H1 (cell line): ENCODE results near the gene APBA3. TPM values are rescaled to one million over a fixed set of nuclear protein-coding genes. Genes with fewer than 3 reads are reported as not detected.

Experiments used
- BACH1 ChIP-seq: IDR thresholded peaks from 2 replicates; pipeline ENCODE4 v1.6.1; 2012; ENCODE audit warnings: low read length, improper control_type of control experiment
- KDM1A ChIP-seq: fragments of 200-600, 300-600 bp; sonication (generic); IDR thresholded peaks from 2 replicates; pipeline ENCODE4 v1.7.1; 2016; ENCODE audit warnings: mild to moderate bottlenecking, low read length, borderline replicate concordance
- POLR2AphosphoS5 ChIP-seq: IDR thresholded peaks from 2 replicates; pipeline ENCODE4 v1.6.1; 2011; ENCODE audit warnings: low read depth, low read length
- SIN3A ChIP-seq, 2 experiments: IDR thresholded peaks in 1 of 2; conservative IDR thresholded peaks in 1 of 2; 2 replicates each; pipeline ENCODE4 v1.6.1; 2011 to 2012; ENCODE audit warnings: low read length in 2 of 2, improper control_type of control experiment in 1 of 2, low read depth in 1 of 2, mild to moderate bottlenecking in 1 of 2
- polyA plus RNA-seq, 7 experiments: library from polyadenylated mRNA; depleted of rRNA in 3 of 7; stranded (reverse) in 5 of 7; unstranded in 2 of 7; fragments of >200 nt in 5 of 7; fragments of 200-250 nt in 2 of 7; gene quantifications; 1 replicate in 5 of 7; 2 replicates in 1 of 7; 4 replicates in 1 of 7; pipeline versions ENCODE4 v1.2.1 to v1.2.3, GENCODE V29; 2011 to 2013; ENCODE audit warnings: missing spikeins in 2 of 7, mixed read lengths in 2 of 7
- total RNA-seq: library from RNA; stranded (reverse); fragmentation: NEBNext Ultra II Directional; extraction: Animal tissue kit (Norgen Biotek cat#: 25700); gene quantifications from 2 replicates; pipeline ENCODE4 v1.2.1, GENCODE V29; 2021

Gene APBA3
- total and polyA plus RNA-seq, 2 of the 8 experiments (the other 6 are each of a cell fraction or from before 2014, with no cell fraction given), result 21.4 to 36.9 TPM

DNA sequence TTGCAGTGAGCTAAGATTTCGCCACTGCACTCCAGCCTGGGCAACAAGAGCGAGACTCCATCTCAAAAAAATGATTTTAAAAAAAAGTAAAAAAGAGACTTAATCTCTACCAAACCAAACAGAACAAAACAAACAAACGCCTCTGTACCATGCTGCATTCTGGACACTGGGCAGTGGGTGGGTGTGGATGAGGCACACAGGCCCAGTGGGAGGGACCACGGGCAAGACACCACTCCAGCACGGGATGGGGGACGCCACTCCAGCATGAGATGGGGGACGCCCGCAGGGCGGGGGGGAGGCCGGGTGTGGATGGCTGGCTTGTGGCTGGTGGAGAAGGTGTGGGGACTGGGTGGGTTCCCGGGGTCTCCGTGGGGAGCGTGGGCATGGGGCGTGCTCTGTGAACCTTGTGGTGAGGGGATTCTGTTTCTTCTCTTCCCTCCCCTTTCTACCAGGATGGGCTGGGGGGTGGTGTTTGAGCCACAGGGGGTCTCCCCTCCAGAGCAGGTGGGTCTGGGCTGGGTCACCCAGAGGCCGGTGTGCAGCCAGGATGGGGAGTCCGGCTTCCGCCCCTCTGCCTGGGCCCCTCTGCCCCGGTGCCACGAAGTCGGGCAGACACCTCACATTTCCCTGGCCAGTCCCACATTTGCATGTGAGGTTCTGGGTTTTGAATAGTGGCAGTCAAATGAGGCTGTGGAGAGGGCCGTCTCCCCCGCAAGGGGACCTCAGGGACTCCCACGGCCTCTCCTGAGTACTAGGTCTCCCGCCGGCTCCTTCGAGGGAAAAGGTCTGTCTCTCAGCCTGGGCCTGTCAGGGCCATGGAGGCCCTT lies 48.6 kb upstream of the APBA3 start (continued):
- no peak for TF ChIP-seq SIN3A (conservative IDR thresholded peaks at IDR 0.05 in 1 of 2, IDR thresholded peaks at IDR 0.05 in 1 of 2; ENCODE audit: low read depth in 1 of 2, low read length in 2 of 2)
- TF ChIP-seq POLR2AphosphoS5, result no peak
- no peak for TF ChIP-seq KDM1A
- TF ChIP-seq BACH1, result no peak
- TF ChIP-seq, all 59 proteins: peak for 0
